Cerebellar nuclear complex (tissue), 1 donor: ENCODE measurements around the gene HADH.

Experiments
- DNase-seq, 2 experiments: peaks; one replicate each; lab custom pipeline; 2025; lab: John Stamatoyannopoulos, UW

The HADH gene

DNA sequence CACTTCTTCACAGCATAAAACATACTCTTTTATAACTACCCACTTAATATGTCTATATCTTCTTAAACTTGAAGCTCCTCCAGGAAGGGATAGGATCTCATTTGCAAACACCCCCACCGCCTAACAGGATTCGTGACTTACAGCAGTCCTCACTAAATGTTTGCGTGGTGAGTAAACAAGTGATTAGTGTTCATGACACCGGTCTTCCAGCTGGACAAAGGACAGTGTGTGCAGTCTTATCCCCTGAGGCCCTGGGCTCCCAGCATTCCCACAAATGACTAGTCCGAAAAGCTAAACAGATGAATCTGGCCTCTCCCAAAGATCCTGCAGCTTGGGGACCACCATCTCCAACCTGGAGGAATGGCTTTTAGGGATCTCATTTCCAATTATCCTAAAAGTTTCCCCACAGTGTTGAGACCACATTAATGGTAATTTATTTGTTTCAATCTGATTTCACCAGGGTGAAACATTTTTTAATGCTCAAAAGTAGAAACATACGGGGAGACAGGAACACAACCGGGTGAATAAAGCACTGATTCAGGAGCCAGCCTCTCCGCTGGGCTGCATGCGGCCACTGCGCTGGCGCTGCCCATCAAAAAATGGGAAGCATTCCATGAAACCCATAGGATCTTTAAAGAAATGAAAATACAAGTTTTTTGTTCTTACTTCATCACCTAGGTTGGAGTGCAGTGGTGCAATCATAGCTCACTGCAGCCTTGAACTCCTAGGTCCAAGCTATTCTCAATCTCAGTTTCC, 69.2 kb downstream of the HADH start:
- DNase-seq: no peak

- DNase-seq: no peak
Observed at GRCh38 chr4:108060164-108060563, 70.5 kb downstream of the HADH start.

- DNase-seq: no peak
Observed at GRCh38 chr4:108060686-108061321, 71.1 kb downstream of the HADH start.

DNA sequence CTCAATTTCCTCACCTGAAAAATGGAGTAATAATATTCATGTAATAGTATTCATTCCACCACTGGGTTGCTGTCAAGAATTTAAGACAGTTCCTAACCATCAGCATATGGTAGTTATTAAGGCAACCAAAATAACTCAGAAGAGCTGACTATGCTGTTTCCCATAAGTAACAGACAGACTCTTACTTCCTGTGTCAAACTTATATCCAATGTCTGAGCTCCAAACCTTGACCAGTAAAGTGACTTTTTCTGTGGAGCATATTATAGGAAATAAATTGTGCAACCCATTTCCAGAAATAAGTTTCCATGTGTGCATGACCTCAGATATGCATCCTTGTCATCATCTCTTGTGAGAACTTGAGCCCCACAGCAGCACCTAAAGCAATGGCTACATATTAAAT, 78.8 kb downstream of the HADH start:
- DNase-seq: no peak

GRCh38 chr4:108070775-108071174, 81.1 kb downstream of the HADH start:
- DNase-seq: no peak

- DNase-seq: no peak
Observed at GRCh38 chr4:108072300-108072699, 82.6 kb downstream of the HADH start.

DNA sequence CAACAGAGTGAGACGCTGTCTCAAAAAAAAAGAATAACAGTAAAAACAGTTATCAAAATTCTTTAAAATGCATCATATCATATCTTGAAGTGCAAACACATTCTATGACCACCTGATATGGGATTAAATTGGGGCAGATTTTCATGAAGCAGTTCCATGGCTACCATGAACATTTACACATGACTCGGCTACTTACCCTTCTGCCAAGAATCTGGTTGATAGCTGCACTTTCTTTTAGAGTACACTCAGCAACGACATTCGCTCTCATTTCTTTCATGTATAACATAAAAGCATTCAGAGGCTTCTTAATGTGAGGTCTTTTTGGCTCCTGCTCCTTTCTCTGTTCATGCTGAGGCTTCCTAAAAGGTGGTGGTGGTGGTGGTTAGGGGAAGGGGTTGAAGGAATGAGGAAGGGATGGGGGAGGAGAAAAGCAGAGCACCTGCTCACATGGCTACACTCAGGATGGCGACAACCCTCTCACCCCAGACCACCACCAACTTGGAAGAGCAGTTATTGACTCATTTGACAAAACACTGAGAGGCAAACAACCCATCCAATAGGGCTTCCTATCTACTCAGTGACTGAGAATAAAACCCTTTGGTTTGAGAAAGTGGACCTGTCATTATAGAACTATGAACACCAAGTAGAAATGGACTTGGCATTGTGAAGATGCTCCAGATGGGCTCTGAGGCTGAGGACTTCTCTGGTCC, 88.5 kb downstream of the HADH start:
- no peak for DNase-seq

GRCh38 chr4:108080747-108081146, 91.1 kb downstream of the HADH start:
- no peak for DNase-seq

GRCh38 chr4:108081256-108081655, 91.6 kb downstream of the HADH start:
- no peak for DNase-seq
